WTC11 (cell line): ENCODE data around the gene SCD5. TPM values are rescaled to one million over a fixed set of nuclear protein-coding genes. Genes with fewer than 3 reads are reported as not detected.

Source experiments
- ATAC-seq: fragments of 200-7000 bp; cut with Tn5 transposase; 2 replicates; pipeline ENCODE4 v1.10.0; 2021; ENCODE audit warnings: mild to moderate bottlenecking, moderate library complexity
- CTCF ChIA-PET: fragments of 300-600 bp; sonication (Branson Sonifier 250); formaldehyde crosslinking; loops from one replicate; lab custom pipeline; 2021; ENCODE audit warnings: antibody characterized with exemption; lab: Charles Lee
- POLR2A ChIA-PET: fragments of 350-600 bp; sonication (Branson Sonifier 250); formaldehyde crosslinking; loops from one replicate; lab custom pipeline; 2021; ENCODE audit warnings: antibody characterized with exemption; lab: Charles Lee
- DNase-seq: peaks from one replicate; pipeline ENCODE4 v3.0.0; 2021; ENCODE audit warnings: low spot score
- H3K27ac Mint-ChIP-seq: 2 replicates; pipeline ENCODE4 v1.8.0; 2021; ENCODE audit warnings: mixed read lengths
- H3K27me3 Mint-ChIP-seq: 2 replicates; pipeline ENCODE4 v1.8.0; 2021; ENCODE audit warnings: low read depth, mild to moderate bottlenecking, moderate library complexity, mixed read lengths
- H3K36me3 Mint-ChIP-seq: 2 replicates; pipeline ENCODE4 v1.8.0; 2021; ENCODE audit warnings: mixed read lengths
- H3K4me1 Mint-ChIP-seq: 2 replicates; pipeline ENCODE4 v1.8.0; 2022; ENCODE audit warnings: mixed read lengths
- H3K4me3 Mint-ChIP-seq: 2 replicates; pipeline ENCODE4 v1.8.0; 2021; ENCODE audit warnings: mild to moderate bottlenecking, moderate library complexity, mixed read lengths
- H3K9me3 Mint-ChIP-seq: 2 replicates; pipeline ENCODE4 v1.8.0; 2021; ENCODE audit warnings: mixed read lengths
- IRF2 ChIP-seq: sonication (generic); formaldehyde crosslinking; IDR thresholded peaks from 2 replicates; pipeline ENCODE4 v1.8.0; 2022; ENCODE audit warnings: low read depth, missing genetic modification reagents, borderline replicate concordance
- NR1H2 ChIP-seq: sonication (generic); formaldehyde crosslinking; IDR thresholded peaks from 2 replicates; pipeline ENCODE4 v1.9.0; 2021; ENCODE audit warnings: mild to moderate bottlenecking, moderate library complexity, missing genetic modification reagents
- ZBTB21 ChIP-seq: sonication (generic); formaldehyde crosslinking; IDR thresholded peaks from 2 replicates; pipeline ENCODE4 v1.8.1; 2023; ENCODE audit warnings: mild to moderate bottlenecking, missing genetic modification reagents, borderline replicate concordance
- ZNF232 ChIP-seq: sonication (generic); formaldehyde crosslinking; IDR thresholded peaks from 2 replicates; pipeline ENCODE4 v1.8.0; 2022; ENCODE audit warnings: mild to moderate bottlenecking, missing genetic modification reagents
- total RNA-seq: library from RNA; stranded (reverse); gene quantifications from 3 replicates; pipeline ENCODE4 v1.2.3, GENCODE V29; 2021
- TF ChIP-seq, protein P1 (sequence below): sonication (generic); formaldehyde crosslinking; IDR thresholded peaks from 2 replicates; pipeline ENCODE4 v1.8.1; 2023; ENCODE audit warnings: mild to moderate bottlenecking, missing genetic modification reagents, borderline replicate concordance
- TF ChIP-seq, protein P2 (sequence below): sonication (generic); formaldehyde crosslinking; IDR thresholded peaks from 2 replicates; pipeline ENCODE4 v1.8.0; 2023; ENCODE audit warnings: missing genetic modification reagents, mild to moderate bottlenecking, borderline replicate concordance
- TF ChIP-seq, protein P3 (sequence below): fragments of 250-450 bp; sonication (Bioruptor Pico); IDR thresholded peaks from 2 replicates; pipeline ENCODE4 v1.9.0; 2021; ENCODE audit warnings: mild to moderate bottlenecking
- TF ChIP-seq, protein P4 (sequence below): sonication (generic); formaldehyde crosslinking; IDR thresholded peaks from 2 replicates; pipeline ENCODE4 v1.8.1; 2022; ENCODE audit warnings: low read depth, mild to moderate bottlenecking, moderate library complexity, missing genetic modification reagents, borderline replicate concordance
- TF ChIP-seq, protein P5 (sequence below): sonication (generic); formaldehyde crosslinking; IDR thresholded peaks from 2 replicates; pipeline ENCODE4 v1.8.1; 2022; ENCODE audit warnings: low read depth, missing genetic modification reagents, borderline replicate concordance
- TF ChIP-seq, protein P6 (sequence below): sonication (generic); formaldehyde crosslinking; IDR thresholded peaks from 2 replicates; pipeline ENCODE4 v1.8.1; 2022; ENCODE audit warnings: missing genetic modification reagents, borderline replicate concordance
- TF ChIP-seq, protein P7 (sequence below): sonication (generic); formaldehyde crosslinking; IDR thresholded peaks from 2 replicates; pipeline ENCODE4 v1.8.1; 2023; ENCODE audit warnings: mild to moderate bottlenecking, missing genetic modification reagents, moderate library complexity

SCD5 gene
- total RNA-seq, 1 experiment from 2014 or later = 6.3 TPM

DNA sequence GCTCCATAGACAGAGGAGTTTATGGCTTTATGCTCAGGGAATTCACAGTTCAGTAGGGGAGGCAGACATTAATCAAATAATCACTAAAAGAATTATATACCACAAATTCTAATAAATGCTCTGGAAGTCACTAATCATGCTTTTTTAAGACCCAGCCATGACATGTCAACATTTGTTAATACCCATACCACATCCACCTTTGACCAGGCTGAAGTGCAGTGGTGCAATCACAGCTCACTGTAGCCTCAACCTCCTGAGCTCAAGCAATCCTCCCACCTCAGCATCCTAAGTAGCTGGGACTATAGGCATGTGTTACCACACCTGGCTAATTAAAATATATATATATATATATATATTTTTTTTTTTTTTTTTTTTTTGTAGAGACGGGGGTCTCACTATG, 12.8 kb upstream of the SCD5 start (continued):
- TF ChIP-seq, protein P1, sequence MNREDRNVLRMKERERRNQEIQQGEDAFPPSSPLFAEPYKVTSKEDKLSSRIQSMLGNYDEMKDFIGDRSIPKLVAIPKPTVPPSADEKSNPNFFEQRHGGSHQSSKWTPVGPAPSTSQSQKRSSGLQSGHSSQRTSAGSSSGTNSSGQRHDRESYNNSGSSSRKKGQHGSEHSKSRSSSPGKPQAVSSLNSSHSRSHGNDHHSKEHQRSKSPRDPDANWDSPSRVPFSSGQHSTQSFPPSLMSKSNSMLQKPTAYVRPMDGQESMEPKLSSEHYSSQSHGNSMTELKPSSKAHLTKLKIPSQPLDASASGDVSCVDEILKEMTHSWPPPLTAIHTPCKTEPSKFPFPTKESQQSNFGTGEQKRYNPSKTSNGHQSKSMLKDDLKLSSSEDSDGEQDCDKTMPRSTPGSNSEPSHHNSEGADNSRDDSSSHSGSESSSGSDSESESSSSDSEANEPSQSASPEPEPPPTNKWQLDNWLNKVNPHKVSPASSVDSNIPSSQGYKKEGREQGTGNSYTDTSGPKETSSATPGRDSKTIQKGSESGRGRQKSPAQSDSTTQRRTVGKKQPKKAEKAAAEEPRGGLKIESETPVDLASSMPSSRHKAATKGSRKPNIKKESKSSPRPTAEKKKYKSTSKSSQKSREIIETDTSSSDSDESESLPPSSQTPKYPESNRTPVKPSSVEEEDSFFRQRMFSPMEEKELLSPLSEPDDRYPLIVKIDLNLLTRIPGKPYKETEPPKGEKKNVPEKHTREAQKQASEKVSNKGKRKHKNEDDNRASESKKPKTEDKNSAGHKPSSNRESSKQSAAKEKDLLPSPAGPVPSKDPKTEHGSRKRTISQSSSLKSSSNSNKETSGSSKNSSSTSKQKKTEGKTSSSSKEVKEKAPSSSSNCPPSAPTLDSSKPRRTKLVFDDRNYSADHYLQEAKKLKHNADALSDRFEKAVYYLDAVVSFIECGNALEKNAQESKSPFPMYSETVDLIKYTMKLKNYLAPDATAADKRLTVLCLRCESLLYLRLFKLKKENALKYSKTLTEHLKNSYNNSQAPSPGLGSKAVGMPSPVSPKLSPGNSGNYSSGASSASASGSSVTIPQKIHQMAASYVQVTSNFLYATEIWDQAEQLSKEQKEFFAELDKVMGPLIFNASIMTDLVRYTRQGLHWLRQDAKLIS (CRISPR knock-in tag) = no peak
- TF ChIP-seq ZBTB21 (CRISPR knock-in tag) (no peak), NR1H2 (CRISPR knock-in tag) (no peak)
- TF ChIP-seq, protein P2, sequence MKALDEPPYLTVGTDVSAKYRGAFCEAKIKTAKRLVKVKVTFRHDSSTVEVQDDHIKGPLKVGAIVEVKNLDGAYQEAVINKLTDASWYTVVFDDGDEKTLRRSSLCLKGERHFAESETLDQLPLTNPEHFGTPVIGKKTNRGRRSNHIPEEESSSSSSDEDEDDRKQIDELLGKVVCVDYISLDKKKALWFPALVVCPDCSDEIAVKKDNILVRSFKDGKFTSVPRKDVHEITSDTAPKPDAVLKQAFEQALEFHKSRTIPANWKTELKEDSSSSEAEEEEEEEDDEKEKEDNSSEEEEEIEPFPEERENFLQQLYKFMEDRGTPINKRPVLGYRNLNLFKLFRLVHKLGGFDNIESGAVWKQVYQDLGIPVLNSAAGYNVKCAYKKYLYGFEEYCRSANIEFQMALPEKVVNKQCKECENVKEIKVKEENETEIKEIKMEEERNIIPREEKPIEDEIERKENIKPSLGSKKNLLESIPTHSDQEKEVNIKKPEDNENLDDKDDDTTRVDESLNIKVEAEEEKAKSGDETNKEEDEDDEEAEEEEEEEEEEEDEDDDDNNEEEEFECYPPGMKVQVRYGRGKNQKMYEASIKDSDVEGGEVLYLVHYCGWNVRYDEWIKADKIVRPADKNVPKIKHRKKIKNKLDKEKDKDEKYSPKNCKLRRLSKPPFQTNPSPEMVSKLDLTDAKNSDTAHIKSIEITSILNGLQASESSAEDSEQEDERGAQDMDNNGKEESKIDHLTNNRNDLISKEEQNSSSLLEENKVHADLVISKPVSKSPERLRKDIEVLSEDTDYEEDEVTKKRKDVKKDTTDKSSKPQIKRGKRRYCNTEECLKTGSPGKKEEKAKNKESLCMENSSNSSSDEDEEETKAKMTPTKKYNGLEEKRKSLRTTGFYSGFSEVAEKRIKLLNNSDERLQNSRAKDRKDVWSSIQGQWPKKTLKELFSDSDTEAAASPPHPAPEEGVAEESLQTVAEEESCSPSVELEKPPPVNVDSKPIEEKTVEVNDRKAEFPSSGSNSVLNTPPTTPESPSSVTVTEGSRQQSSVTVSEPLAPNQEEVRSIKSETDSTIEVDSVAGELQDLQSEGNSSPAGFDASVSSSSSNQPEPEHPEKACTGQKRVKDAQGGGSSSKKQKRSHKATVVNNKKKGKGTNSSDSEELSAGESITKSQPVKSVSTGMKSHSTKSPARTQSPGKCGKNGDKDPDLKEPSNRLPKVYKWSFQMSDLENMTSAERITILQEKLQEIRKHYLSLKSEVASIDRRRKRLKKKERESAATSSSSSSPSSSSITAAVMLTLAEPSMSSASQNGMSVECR (CRISPR knock-in tag) = no peak
- TF ChIP-seq, protein P3, sequence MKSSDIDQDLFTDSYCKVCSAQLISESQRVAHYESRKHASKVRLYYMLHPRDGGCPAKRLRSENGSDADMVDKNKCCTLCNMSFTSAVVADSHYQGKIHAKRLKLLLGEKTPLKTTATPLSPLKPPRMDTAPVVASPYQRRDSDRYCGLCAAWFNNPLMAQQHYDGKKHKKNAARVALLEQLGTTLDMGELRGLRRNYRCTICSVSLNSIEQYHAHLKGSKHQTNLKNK (CRISPR knock-in tag) = no peak
- TF ChIP-seq, protein P4, sequence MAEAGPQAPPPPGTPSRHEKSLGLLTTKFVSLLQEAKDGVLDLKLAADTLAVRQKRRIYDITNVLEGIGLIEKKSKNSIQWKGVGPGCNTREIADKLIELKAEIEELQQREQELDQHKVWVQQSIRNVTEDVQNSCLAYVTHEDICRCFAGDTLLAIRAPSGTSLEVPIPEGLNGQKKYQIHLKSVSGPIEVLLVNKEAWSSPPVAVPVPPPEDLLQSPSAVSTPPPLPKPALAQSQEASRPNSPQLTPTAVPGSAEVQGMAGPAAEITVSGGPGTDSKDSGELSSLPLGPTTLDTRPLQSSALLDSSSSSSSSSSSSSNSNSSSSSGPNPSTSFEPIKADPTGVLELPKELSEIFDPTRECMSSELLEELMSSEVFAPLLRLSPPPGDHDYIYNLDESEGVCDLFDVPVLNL (CRISPR knock-in tag) = no peak
- TF ChIP-seq, protein P5, sequence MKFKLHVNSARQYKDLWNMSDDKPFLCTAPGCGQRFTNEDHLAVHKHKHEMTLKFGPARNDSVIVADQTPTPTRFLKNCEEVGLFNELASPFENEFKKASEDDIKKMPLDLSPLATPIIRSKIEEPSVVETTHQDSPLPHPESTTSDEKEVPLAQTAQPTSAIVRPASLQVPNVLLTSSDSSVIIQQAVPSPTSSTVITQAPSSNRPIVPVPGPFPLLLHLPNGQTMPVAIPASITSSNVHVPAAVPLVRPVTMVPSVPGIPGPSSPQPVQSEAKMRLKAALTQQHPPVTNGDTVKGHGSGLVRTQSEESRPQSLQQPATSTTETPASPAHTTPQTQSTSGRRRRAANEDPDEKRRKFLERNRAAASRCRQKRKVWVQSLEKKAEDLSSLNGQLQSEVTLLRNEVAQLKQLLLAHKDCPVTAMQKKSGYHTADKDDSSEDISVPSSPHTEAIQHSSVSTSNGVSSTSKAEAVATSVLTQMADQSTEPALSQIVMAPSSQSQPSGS = no peak

DNA sequence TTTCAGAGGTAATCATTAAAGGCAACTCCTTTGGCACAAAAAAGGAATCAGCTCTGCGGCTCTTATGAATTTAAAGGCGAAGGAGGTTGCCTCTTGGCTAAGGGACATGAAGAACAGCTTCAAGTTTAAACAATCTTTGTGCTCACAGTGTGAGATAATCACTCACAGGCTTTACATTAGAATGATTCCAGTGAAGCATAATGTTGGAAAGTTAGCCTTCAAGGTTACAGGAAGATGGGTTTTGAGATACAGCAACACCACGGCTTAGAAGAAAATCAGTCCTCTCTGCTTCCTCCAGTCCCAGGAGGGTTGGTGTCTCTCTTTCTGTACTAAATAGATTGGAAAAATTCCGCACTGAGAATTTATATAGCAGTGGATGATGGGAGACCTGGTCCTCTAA, 11.6 kb upstream of the SCD5 start:
- Mint-ChIP-seq H3K4me1 (peaks cover 18% of the 10 kb centered on the region), H3K27ac (no peak overlapping the region), H3K27me3 (peaks cover 64% of the 10 kb centered on the region), H3K36me3 (no peaks in the 10 kb centered on the region), H3K4me3 (no peak overlapping the region), H3K9me3 (peaks cover 4% of the 10 kb centered on the region)
- no peak for ATAC-seq
- CTCF ChIA-PET = no interaction called here
- DNase-seq = no peak
- POLR2A ChIA-PET = no interaction called here
- TF ChIP-seq, protein P2 (CRISPR knock-in tag) = no peak
- TF ChIP-seq IRF2 (CRISPR knock-in tag) (no peak), ZNF232 (CRISPR knock-in tag) (no peak)
- TF ChIP-seq, protein P6, sequence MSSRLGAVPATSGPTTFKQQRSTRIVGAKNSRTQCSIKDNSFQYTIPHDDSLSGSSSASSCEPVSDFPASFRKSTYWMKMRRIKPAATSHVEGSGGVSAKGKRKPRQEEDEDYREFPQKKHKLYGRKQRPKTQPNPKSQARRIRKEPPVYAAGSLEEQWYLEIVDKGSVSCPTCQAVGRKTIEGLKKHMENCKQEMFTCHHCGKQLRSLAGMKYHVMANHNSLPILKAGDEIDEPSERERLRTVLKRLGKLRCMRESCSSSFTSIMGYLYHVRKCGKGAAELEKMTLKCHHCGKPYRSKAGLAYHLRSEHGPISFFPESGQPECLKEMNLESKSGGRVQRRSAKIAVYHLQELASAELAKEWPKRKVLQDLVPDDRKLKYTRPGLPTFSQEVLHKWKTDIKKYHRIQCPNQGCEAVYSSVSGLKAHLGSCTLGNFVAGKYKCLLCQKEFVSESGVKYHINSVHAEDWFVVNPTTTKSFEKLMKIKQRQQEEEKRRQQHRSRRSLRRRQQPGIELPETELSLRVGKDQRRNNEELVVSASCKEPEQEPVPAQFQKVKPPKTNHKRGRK (CRISPR knock-in tag) = no peak
- TF ChIP-seq, protein P1 (CRISPR knock-in tag) = no peak
- TF ChIP-seq, protein P7, sequence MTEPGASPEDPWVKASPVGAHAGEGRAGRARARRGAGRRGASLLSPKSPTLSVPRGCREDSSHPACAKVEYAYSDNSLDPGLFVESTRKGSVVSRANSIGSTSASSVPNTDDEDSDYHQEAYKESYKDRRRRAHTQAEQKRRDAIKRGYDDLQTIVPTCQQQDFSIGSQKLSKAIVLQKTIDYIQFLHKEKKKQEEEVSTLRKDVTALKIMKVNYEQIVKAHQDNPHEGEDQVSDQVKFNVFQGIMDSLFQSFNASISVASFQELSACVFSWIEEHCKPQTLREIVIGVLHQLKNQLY (CRISPR knock-in tag) = no peak
